Lower leg skin (tissue), 4 donors: Measurements from ENCODE around the gene ITPKB. TPM values are rescaled to one million over a fixed set of nuclear protein-coding genes. Genes with fewer than 3 reads are reported as not detected.

ENCODE experiments used
- DNase-seq, 2 donors: peaks; one replicate each; pipeline ENCODE4 v3.0.0-alpha.2; 2019; ENCODE audit warnings: low spot score in 2 of 2
- H3K4me3 ChIP-seq: fragments of 200-600 bp; sonication (generic); 2 replicates; pipeline ENCODE4 v1.5.1; 2017; ENCODE audit warnings: mild to moderate bottlenecking, low read depth; ENCODE audit not compliant: poor library complexity, severe bottlenecking
- POLR2A ChIP-seq, 2 donors: fragments of 450-650 bp; IDR thresholded peaks; one replicate each; pipeline ENCODE4 v1.6.1; 2016 to 2017; ENCODE audit warnings: antibody characterized with exemption in 2 of 2, mild to moderate bottlenecking in 1 of 2, moderate library complexity in 1 of 2
- WGBS, 2 donors: methylation state at CpG; one replicate each; pipeline ENCODE4 v1.1.5; 2018; 5-methylcytosine and 5-hydroxymethylcytosine counted together
- intact Hi-C: fragments of 100-400 bp; cut with DNase I; formaldehyde crosslinking; loops from one replicate; pipeline ENCODE4 v1.15.0; 2023; ENCODE audit warnings: low total_unique reads
- total RNA-seq, 4 donors: library from RNA; depleted of rRNA; stranded (reverse); fragments of >200 nt; gene quantifications; one replicate each; pipeline ENCODE4 v1.1.0, GENCODE V29; 2016
- TF ChIP-seq, protein P1 (sequence below), 3 donors: fragments of 450-650 bp; IDR thresholded peaks; one replicate each; pipeline ENCODE4 v1.5.1; 2016; ENCODE audit warnings: antibody characterized with exemption in 3 of 3, mild to moderate bottlenecking in 3 of 3, moderate library complexity in 2 of 3

ITPKB gene
- total RNA-seq, 4 donors from 2014 or later: 39.3 to 57.2 (median 44.1) TPM

GRCh38 chr1:226711976-226712741 is 26.9 kb downstream of the ITPKB start:
- WGBS, 2 donors: 74 to 79% methylated on average over 21 of the region's 21 CpGs
- H3K4me3 ChIP-seq: no peak overlapping the region
- no peak for DNase-seq
- TF ChIP-seq, protein P1, sequence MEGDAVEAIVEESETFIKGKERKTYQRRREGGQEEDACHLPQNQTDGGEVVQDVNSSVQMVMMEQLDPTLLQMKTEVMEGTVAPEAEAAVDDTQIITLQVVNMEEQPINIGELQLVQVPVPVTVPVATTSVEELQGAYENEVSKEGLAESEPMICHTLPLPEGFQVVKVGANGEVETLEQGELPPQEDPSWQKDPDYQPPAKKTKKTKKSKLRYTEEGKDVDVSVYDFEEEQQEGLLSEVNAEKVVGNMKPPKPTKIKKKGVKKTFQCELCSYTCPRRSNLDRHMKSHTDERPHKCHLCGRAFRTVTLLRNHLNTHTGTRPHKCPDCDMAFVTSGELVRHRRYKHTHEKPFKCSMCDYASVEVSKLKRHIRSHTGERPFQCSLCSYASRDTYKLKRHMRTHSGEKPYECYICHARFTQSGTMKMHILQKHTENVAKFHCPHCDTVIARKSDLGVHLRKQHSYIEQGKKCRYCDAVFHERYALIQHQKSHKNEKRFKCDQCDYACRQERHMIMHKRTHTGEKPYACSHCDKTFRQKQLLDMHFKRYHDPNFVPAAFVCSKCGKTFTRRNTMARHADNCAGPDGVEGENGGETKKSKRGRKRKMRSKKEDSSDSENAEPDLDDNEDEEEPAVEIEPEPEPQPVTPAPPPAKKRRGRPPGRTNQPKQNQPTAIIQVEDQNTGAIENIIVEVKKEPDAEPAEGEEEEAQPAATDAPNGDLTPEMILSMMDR (IDR thresholded peaks at IDR 0.05): no peak
- no peak for TF ChIP-seq POLR2A (IDR thresholded peaks at IDR 0.05)
- intact Hi-C loops: no loop called here

DNA sequence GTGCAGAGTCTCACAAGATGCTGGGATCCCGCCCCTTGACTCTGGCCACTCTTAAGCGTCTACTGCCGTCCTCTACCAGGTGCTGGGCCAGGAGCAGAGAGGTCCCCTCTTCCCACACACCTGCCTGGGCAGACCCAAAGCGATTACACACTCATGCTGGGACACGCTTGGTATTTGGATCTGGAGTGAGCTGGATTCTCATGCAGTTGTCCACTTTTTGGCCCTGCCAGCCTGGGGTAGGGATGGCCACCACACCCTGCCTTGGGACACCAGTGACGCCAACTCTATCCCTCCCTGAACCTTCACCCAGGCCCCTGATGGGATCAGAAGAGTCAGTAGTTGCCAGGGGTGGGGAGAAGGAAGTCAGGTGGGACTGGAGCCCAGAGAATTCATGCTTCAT is 28.6 kb downstream of the ITPKB start:
- 74 to 77% methylated on average over 6 of the region's 6 CpGs for WGBS, 2 donors
- intact Hi-C loops: no loop called here
- no peak for DNase-seq
- H3K4me3 ChIP-seq: no peak overlapping the region
- TF ChIP-seq POLR2A (IDR thresholded peaks at IDR 0.05): no peak
- TF ChIP-seq, protein P1 (IDR thresholded peaks at IDR 0.05): no peak

- H3K4me3 ChIP-seq: no peak overlapping the region
- 76 to 81% methylated on average over 4 of the region's 4 CpGs for WGBS, 2 donors
- intact Hi-C loops: no loop called here
- no peak for TF ChIP-seq POLR2A (IDR thresholded peaks at IDR 0.05)
- TF ChIP-seq, protein P1 (IDR thresholded peaks at IDR 0.05): no peak
- no peak for DNase-seq
Measured at GRCh38 chr1:226709953-226710352, 29.1 kb downstream of the ITPKB start.

DNA sequence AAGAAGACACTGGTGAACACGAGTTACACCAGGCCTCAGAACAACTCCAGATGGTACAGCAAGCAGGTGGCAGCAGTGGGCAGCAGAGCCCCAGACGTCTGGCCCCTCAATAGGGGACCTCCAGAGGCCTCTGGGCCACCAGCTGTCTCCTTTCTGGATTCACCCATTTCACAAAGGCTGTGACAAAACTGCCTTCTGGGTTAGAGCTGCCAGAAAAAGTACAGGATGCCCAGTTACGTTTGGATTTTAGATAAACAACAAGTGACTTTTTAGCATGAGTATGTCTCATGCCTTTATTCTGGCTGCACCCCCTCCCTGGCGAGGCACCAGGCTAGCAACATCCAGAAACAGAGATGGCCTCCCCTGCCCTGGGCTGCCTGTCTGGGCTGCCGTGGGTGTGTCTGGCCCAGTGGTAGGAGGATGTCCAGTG is 30.1 kb downstream of the ITPKB start:
- H3K4me3 ChIP-seq: no peak overlapping the region
- no peak for TF ChIP-seq POLR2A (IDR thresholded peaks at IDR 0.05)
- TF ChIP-seq, protein P1 (IDR thresholded peaks at IDR 0.05): no peak
- WGBS, 2 donors: 46 to 54% methylated on average over 5 of the region's 5 CpGs
- intact Hi-C loops: no loop called here
- DNase-seq: no peak

DNA sequence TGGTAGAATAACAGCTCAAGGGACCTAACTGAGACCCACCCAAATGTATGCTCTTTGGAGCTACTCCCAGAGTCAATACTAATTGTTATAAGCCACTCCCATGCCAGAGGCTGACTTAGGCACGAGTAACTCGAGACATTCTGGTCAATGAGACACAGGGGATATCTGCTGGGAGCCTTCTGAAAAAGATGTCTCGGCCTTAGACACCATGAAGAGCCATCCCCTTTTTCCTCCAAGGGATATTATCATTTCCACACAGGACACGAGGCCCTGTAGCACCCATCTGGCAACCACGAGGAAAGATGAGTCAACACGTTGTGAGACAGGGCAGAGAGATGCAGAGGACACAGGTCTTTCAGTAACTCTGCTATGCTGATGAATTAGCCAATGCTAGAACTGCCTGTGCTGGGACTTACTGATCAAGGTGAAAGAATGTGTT is 30.7 kb downstream of the ITPKB start:
- intact Hi-C loops: no loop called here
- no peak for TF ChIP-seq POLR2A (IDR thresholded peaks at IDR 0.05)
- TF ChIP-seq, protein P1 (IDR thresholded peaks at IDR 0.05): no peak
- 9 to 12% methylated on average over 6 of the region's 6 CpGs for WGBS, 2 donors
- DNase-seq: peak in 1 of 2 donors; percentile 71
- no peak overlapping the region for H3K4me3 ChIP-seq
